ENCODE data around the gene NT5M.

The NT5M gene

DNA sequence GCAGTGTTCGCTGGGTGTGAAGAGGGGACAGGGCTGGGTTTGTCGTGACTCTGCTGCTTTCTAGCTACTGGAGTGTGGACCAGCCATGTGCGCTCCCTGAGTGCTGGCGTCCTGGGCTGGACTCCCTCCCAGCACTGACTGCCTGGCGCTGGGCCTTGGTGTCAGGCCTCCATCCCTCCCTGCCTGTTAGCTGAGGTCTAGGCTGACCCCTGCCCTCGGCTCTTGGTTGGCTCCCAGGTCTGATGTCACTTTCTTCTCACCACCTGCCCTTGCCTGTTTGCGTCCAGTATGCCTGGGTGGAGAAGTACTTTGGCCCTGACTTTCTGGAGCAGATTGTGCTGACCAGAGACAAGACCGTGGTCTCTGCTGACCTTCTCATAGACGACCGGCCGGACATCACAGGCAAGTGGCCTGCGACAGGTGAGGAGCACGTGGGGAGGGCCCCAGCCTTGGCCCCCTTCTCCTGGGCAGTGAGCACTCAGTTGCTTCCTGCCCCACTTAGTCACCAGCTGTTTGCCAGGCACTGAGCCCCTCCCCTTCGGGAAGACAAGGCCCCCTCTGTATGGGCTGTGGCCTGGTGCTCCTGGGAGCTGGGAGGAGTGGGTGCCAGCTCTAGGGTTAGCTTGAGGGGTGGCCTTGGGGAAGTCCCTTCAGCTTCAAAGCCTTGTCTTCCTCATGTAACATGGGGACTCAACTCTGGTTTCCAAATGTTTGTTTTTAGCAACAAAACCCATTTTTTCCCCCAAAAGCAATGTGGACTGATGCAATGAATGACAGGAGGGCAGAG lies 41.5 kb downstream of the NT5M start:
- DNase-seq, result no peak

DNA sequence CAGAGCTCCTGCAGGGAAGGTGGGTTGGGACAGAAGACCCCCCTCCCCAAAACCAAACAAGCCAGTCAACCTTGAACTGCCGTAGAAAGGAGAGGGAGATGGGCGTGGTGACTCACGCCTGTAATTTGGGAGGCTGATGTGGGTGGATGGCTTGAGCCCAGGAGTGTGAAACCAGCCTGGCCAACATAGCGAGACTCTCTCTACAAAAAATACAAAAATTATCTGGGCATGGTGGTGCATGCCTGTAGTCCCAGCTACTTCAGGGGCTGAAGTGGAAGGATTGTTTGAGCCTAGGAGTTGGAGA lies 42.1 kb downstream of the NT5M start:
- no peak for DNase-seq

DNA sequence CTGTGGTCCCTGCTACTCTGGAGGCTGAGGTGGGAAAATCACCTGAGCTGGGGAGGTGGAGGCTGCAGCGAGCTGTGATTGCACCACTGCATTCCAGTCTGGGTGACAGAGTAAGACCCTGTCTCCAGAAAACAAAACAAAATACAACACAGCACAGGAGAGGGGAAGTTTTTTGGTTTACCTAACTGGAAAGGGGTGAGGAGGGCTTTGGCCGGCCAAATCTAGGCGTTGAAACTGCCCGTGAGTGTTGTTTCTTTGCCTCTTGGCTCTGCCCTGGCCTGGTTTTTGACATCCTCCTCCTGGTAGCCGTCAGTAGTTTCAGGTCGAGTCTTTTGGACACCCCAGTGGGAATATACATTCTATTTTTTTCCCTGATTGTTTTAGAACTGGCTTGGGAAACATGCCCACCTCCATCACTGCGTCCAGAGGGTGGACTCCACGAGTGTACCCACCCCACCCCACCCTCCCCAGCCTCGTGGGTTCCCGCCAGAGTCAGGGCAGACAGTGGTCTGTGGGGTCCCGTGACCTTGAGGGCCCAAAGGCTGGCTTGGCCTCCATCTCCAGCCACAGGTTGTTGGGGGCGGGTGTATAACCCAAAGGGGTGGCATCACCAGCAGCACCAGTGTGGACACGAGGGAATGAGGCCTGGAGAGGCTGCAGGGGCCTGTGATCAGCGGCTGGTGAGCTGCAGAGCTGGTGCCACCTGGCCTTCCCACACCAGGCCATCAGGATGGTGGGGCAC lies 42.7 kb downstream of the NT5M start:
- no peak for DNase-seq

DNA sequence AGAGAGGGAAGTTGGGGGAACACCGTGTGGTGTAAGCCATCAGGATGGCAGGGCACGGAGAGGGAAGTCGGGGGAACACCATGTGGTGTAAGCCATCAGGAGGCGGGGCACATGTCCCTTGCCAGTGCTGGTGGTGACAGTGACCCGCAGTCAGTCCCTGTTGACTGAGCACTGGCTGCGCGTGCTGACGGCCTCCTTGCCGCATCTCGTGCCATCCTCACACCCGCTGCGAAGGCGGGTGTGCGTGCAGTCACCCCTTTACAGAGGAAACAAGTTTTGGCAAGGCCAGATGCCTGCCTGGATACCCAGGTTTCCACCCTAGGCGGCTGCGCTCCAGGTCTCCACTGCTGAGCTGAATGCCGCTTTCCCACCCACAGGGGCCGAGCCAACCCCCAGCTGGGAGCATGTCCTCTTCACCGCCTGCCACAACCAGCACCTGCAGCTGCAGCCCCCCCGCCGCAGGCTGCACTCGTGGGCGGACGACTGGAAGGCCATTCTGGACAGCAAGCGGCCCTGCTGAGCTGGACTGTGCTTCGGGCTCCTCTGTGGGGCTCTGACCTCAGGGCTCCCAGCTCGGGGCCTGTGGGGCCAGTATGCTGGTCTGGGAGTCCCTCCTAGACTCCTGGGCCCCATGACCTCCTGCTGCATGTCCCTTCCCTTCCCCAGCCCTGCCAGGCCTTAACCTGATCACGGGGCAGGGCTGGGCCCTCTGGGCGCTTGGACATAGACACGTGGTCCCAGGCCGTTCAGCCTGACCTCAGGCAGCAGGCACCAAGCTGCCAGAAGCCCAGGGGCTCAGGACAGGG lies 43.5 kb downstream of the NT5M start:
- no peak for DNase-seq

DNA sequence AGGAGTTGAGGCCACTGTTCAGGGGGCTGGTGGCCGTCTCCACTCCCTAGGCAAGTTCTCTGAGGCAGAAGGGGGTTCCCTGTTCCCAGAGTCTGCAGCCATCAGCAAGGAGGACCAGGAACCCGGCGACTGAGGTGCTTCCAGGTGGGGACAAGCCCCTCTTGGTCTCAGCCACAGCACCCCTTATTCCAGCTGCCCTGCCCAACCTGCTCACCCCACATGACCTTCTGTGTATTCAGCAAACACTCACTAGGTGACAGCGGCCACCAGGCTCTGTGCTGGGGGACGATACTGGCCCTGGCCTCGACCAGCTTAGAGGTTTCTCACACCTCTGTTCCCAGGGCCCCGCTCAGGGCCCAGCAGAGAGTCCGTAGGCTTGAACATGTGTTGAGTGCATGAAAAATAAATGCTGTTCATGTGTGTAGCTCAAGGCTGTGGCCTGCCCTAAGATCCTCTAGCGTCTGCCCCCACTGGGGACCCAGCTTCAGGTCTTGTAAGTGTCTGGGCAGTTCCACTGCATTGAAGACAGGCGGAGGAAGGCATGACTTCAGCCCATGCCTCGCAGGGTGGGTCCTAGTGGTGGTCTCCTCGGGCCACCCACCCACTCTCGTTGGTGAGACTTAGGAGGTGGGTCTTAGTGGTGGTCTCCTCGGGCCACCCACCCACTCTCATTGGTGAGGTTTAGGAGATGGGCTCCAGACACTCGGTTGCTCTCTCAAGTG lies 44.2 kb downstream of the NT5M start:
- DNase-seq, result no peak

DNA sequence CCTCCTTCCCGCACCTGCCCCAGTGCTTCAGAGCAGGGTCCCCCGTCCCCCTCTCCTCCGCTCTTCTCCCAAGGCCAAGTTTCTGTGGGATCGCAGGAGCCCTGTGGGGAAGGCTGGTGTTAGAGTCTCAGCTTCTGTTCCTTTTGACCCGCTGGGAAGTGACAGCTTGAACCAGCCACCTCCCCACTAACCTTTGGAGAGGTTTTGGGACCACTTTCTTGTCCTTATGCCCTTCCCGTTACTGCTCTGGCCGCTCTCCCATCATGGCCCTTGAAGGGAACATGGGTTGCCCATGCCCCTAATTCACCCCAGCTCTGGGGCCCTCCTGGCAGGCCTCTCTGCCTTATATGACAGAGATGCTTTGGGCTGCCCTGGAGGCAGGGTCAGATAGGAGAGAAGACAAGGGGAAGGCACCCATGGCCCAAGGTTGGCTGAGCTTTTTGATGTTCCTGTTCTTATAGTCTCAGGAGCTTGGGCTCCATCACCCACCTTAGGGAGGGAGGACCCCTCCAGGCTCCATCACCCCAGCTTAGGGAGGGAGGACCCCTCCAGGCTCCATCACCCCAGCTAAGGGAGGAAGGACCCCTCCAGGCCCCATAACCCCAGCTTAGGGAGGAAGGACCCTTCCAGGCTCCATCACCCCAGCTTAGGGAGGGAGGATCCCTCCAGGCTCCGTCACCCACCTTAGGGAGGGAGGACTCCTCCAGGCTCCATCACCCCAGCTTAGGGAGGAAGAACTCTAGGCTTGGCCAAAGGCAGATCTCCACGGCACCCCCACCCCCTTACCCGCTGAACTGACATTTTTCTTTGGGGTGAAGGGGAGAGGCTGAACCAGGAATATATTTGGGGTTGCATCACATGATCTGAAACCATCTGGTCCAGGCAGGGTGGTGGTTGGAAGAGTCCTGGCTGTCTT lies 45.0 kb downstream of the NT5M start:
- no peak for DNase-seq

DNA sequence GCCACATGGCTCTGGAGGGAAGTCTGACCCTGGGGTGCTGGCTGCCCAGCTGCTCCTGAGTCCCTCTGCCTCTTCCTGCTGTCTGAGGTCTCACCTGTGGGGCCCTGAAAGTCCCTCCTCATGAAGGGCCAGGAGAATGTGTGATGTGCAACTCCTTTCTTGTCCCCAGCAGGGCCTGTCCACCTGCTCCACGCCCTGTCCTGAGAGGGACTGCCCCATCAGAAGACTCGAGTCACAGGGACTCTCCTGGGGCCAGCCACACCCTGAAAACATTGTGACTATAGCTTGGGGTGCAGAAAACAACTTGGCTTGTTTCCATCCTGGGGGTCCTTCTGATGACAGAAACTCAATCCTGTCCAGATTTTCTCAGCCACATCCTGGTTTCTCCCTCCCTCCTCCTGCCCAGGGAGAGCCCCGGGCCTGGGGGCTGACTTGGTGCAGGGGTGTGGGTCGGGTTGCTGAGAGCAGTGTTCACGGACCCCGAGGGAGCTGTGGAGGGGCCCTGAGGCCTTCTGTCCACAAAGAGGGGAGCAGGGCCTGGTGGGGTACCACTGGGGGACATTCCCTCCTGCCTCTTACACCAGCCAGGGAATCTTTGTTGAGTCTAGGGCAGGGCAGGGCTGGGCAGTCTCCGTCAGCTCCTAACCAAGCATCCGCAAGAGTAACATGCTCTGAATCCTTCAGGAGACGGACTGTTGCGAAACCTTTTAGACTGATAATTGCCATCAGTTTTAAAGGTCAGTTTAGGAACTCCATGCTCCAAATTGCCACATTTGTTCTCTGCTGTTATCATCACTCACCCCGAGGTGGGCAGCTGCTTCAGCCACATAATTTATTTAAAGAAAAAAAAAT lies 45.9 kb downstream of the NT5M start:
- DNase-seq, result no peak

DNA sequence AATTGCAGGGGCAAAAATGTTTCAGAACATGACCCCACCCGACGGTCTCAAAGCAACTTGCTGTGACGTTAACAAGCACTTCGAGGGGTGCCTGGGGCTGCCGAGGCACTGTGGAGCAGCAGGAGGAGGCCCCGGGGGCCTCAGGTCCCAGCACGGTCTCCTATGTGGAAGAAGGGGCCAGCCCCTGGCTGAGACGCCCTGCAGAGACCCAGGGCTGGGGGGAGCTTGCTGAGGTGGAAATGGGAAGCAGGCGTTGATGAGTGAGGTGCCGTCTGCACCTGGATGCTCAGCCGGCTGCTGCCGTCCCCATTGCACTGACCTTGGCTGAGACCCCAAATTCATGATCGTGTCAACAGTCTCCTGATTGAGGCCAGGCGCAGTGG lies 46.5 kb downstream of the NT5M start:
- DNase-seq, result no peak

DNA sequence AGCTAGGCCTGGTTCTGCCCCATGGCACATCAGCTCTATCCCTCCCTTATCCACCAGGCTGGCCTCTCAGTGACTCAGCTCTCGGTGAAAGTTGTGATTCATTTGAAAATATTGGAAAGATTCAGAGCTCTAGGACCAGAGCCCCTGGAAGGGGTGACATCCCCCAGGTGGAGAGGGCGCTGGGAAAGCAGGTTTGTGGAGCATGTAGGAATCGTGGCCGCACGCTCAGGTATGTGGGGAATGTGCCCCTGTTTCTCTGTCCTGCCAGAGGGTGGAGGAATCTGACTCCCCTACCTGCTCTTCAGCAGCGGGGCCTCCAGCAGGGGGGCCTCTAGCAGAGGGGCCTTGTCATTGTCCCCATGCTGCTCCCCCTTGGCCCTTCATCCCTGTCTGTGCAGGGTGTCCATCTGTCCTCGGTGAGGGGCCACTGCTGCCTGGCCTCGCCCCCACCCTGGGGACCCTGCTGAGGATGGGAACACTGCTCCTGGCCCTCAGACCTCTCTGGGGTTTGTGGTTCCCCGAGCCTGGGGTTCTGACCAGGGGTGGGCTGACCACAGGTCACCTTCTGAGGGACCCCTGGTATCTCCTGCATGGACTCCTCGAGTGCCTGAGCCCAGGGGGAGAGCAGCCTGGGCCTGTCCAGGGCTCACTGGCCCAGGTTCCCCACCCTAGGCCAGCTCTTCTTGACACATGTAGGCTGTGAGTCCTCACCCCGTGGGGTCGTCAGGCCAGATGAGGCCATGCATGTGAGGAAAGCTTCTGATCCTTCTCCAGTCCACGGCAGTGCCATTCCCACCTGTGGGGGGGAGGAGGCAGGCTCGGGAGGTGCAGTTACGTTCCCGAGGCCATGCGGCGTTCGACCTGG lies 47.5 kb downstream of the NT5M start:
- DNase-seq, result no peak

DNA sequence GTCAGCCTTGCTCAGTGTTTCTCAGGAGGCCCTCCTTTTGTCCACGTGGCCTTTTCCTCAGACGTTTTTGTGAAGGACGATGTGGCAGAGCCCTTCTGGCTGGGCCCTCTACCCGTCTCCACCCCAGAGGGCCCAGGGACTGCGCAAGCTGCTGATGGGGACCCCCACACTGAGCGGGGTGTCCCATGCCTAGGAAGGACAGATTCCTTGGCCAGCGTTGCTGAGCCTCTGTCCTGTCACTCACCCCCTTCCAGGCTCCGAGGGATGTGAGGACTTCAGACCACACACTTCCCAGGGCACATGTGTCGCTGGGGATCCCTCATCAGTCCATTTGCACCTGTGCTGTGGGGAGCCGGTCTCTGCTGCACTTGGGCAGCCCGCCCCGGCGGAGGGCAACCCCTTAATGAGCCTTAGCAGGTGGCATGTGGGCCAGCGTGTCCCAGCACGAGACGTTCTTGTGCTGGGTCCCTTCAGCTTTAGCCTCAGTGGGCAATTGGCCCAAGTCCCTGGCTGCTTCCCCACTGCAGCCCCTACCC lies 48.3 kb downstream of the NT5M start:
- DNase-seq, result no peak

DNA sequence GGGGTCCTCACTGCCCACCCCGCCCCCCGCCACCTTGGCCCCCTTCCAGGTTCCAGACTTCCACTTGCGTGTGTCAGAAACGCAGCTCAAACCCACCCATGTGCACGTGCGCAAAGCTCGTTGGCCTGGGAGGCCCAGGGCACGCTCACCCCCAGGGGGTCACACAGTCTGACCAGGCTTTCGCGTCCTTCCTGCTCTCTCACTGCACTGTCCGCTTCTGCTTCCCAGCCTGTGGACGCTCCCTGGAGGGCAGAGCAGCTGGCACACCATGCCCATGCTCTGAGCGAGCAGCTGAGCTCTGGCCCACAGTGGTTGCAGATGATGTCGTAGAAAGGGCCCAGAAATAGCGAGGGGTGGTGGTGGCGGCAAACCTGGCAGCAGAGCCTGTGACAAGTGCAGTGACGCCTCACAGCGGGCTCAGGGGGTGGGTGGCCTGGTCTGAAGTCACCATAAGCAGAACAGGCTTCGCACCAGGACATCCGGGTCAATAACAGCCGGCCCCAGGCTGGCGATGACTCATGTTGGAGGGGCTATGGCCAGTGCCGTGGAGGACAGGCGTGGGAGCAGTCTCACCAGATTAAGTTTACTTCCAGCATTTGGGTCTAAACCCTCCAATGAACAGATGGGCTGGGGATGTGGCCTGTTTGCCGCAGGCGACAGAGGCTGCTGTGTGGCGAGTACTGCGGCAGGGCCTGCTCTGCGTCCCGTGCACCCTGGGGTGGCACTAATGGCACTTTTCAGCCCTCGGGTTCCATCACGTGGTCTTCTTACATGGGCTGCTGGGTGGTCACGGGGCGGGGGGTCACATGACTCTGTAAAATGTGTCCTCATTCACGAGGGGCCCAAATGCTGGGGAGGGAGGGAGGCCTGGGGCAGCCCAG lies 49.0 kb downstream of the NT5M start:
- DNase-seq, result no peak

DNA sequence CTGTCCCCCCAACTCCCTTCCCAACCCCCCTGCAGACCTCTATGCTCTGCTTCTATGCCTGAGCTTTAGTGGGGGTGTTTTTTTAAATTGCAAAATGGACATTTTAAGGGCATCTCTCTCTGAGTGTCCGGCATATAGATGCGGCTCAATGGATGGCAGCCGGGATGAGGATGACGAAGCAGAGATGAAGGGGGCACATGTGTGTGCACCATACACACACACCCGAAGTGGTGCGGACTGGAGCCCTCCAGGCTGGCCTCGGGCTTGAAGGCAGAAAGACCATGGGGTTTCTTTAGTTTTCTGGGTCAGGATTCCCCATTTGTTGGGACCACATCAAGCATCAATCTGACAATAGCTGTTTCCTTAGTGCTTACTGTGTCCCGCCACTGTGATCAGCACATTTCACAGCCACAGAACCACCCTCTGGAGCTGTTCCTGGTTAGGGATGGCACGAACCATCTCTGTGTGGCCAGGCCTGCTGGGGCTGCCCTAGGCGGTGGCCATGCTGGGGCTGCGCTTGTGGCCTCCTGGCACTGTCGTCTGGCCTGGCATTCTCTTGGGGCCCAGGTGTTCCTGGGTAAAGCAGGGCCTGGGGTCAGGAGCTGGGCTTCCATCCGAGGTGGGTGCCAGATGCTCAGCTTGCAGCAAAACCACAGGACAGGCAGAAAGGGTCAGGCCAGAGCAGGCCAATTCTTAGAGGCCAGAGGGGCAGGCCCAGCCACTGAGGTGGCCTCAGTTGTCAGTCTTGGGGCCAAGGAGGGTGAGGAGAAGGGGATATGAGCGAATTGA lies 49.9 kb downstream of the NT5M start:
- DNase-seq, result no peak

DNA sequence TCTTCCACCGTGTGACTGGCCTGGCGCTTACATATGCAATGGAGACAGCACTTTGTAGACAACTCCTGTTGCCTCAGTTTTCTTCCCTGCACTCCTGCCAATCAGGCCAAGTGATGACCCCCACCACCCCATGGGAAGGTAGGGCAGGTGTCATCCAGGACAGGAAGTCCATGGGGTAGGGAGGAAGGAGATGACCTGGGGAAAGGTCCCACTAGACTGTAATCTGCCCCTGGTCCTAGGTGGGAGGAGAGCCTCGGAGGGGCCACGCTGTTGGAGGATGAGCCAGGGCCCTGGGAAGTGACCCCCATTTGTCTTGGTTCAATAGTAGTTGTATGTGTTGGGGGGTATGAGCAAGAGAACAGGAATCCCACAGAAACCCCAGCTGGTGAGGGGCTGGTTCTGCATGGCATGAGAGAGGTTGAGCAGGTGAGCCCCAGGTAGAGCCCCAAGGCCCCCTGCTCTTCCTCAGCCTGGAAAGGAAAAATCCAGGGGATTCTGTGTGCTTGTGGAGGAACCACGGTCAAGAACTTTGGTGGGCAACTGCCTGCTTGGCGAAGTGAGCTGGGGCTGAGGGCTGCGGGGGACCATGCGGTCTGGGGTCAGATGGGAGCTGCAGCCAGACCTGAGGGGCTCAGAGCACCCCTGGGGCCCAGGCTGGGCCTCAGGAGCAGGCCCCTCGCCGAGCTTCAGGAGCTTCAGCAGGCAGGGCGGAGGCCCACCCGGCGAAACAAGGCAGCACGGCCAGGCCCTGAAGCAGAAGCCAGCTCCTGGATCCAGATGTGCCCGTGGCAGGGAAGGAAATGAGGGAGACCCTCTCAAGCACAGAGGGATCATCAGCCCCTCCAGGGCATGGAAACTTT lies 50.7 kb downstream of the NT5M start:
- DNase-seq, result no peak

DNA sequence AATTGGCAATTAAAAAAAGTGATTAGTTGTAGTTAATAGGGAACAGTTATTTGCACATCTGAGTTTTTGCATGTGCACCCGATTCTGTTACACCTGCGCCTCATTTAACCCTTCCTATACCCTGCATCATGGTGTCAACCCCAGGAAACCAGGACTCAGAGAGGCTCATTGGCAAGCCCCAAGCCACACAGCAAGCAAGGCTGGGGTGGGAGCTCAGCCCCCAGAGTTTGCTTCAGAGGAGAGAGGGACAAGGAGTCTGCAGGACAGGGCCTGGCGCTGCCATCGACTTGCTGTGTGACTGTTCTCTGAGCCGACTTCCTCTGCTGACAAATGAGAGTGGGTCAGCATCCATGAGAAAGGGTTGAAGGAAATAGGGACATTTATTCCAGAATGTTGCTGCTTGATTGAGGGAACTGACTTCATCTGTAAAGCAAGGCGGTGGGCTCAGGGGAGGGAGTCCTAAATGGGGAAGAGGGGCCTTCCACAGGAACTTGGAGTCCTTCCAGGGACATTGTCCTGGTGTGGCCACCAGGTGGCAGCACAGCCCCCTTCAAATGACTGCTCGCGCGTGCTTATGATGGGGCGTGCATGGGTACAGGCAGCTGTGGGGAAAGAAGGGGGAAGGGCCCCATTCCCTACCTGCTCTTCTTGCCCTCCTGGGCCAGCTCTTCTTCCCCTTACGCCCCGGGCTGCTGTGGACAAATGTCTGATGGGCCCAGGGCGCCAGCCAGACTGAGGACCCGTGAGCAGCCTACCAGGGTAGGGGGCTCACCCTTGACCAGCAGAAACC lies 51.6 kb downstream of the NT5M start:
- peak; percentile 49 for DNase-seq

DNA sequence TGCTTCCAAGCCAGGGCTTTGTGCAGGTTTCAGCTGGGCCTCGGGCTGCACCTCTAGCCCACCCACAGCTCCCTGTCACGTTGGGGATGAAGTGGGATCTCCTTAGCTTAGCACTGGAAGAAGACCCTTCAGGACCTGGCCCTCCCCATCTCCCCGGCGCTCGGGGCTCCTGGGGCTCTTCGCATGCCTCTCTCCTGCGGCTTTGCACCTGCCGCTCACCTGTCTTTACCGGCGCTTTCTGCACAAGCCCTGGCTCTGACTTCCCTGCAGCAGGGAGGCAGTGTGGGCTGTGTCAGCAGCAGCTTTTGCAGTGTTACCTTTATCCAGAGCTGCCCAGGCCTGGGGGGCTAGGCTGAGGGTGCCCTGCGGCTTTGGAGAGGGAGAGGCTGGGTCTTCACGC lies 52.3 kb downstream of the NT5M start:
- no peak for DNase-seq

Data from NCI-H1436 treated with DMSO at 0.1 percent for 48 hours (cell line).